ENCODE results near the gene SHISA9. TPM values are rescaled to one million over a fixed set of nuclear protein-coding genes. Genes with fewer than 3 reads are reported as not detected.

SHISA9 gene
- total RNA-seq, 1 donor from 2014 or later, result 2.5 TPM

GRCh38 chr16:13032911-13033310 lies 131.5 kb downstream of the SHISA9 start:
- H3K27ac ChIP-seq, result no peak overlapping the region
- no peak overlapping the region for H3K9ac ChIP-seq

GRCh38 chr16:13036600-13036999 lies 135.2 kb downstream of the SHISA9 start:
- Histone ChIP-seq H2AFZ (replicated peaks) (no peak overlapping the region), H3K4me1 (peaks cover 11% of the 10 kb centered on the region), H4K20me1 (ENCODE audit: low read depth) (peaks cover 7% of the 10 kb centered on the region), H3K4me2 (no peak overlapping the region), H3K27me3 (no peaks in the 10 kb centered on the region), H3K9ac (no peak overlapping the region), H3K4me3 (no peak overlapping the region), H3K9me3 (ENCODE audit: low read depth) (no peaks in the 10 kb centered on the region), H3F3A (ENCODE audit: low read depth) (peaks cover 13% of the 10 kb centered on the region), H3K27ac (no peak overlapping the region), H3K36me3 (no peaks in the 10 kb centered on the region), H3K79me2 (ENCODE audit: low read depth) (no peaks in the 10 kb centered on the region)
- TF ChIP-seq EZH2 (IDR thresholded peaks at IDR 0.05) (no peak), EZH2phosphoT487 (IDR thresholded peaks at IDR 0.05) (no peak)
- TF ChIP-seq, protein P1, sequence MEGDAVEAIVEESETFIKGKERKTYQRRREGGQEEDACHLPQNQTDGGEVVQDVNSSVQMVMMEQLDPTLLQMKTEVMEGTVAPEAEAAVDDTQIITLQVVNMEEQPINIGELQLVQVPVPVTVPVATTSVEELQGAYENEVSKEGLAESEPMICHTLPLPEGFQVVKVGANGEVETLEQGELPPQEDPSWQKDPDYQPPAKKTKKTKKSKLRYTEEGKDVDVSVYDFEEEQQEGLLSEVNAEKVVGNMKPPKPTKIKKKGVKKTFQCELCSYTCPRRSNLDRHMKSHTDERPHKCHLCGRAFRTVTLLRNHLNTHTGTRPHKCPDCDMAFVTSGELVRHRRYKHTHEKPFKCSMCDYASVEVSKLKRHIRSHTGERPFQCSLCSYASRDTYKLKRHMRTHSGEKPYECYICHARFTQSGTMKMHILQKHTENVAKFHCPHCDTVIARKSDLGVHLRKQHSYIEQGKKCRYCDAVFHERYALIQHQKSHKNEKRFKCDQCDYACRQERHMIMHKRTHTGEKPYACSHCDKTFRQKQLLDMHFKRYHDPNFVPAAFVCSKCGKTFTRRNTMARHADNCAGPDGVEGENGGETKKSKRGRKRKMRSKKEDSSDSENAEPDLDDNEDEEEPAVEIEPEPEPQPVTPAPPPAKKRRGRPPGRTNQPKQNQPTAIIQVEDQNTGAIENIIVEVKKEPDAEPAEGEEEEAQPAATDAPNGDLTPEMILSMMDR (IDR thresholded peaks at IDR 0.05), result no peak
- H3K9me3 Mint-ChIP-seq, result no peaks in the 10 kb centered on the region
- H3K27me3 Mint-ChIP-seq (ENCODE audit: insufficient read depth, low read depth), result peaks cover 2% of the 10 kb centered on the region
- H3K27ac Mint-ChIP-seq, result no peak overlapping the region
- H3K36me3 Mint-ChIP-seq, result no peaks in the 10 kb centered on the region
- H3K4me1 Mint-ChIP-seq, result peaks cover 6% of the 10 kb centered on the region
- DNase-seq (ENCODE audit: low spot score), result peak; percentile 90
- H3K4me3 Mint-ChIP-seq, result no peak overlapping the region

More at GRCh38 chr16:13032911-13033310, 131.5 kb downstream of the SHISA9 start:
- H3K4me1 ChIP-seq, result no peaks in the 10 kb centered on the region
- no peaks in the 10 kb centered on the region for H3K27me3 ChIP-seq
- Mint-ChIP-seq H3K4me3 (no peak overlapping the region), H3K36me3 (no peaks in the 10 kb centered on the region), H3K27ac (no peak overlapping the region), H3K4me1 (no peaks in the 10 kb centered on the region), H3K9me3 (peaks cover under 1% of the 10 kb centered on the region), H3K27me3 (ENCODE audit: insufficient read depth, low read depth) (peaks cover 2% of the 10 kb centered on the region)
- no peaks in the 10 kb centered on the region for H3K9me3 ChIP-seq (ENCODE audit: low read depth)
- no peak for DNase-seq (ENCODE audit: low spot score)
- no peaks in the 10 kb centered on the region for H3F3A ChIP-seq (ENCODE audit: low read depth)
- no peak overlapping the region for H3K4me3 ChIP-seq
- H3K79me2 ChIP-seq (ENCODE audit: low read depth), result no peaks in the 10 kb centered on the region
- TF ChIP-seq EZH2phosphoT487 (IDR thresholded peaks at IDR 0.05), result no peak
- TF ChIP-seq EZH2 (IDR thresholded peaks at IDR 0.05), result no peak
- TF ChIP-seq, protein P1 (IDR thresholded peaks at IDR 0.05), result no peak
- H3K36me3 ChIP-seq, result no peaks in the 10 kb centered on the region
- H3K4me2 ChIP-seq, result no peak overlapping the region
- H2AFZ ChIP-seq (replicated peaks), result no peak overlapping the region
- H4K20me1 ChIP-seq (ENCODE audit: low read depth), result peaks cover 7% of the 10 kb centered on the region

- H3F3A ChIP-seq (ENCODE audit: low read depth), result peaks cover 21% of the 10 kb centered on the region
- H3K27me3 ChIP-seq, result no peaks in the 10 kb centered on the region
- H3K9ac ChIP-seq, result no peak overlapping the region
- H3K4me1 ChIP-seq, result peaks cover 21% of the 10 kb centered on the region
- TF ChIP-seq, protein P1 (IDR thresholded peaks at IDR 0.05), result no peak
- no peak for TF ChIP-seq EZH2 (IDR thresholded peaks at IDR 0.05)
- TF ChIP-seq EZH2phosphoT487 (IDR thresholded peaks at IDR 0.05), result no peak
- no peak overlapping the region for H3K4me2 ChIP-seq
- no peaks in the 10 kb centered on the region for H3K9me3 ChIP-seq (ENCODE audit: low read depth)
- H3K79me2 ChIP-seq (ENCODE audit: low read depth), result no peaks in the 10 kb centered on the region
- no peak overlapping the region for H3K27ac Mint-ChIP-seq
- no peak for DNase-seq (ENCODE audit: low spot score)
- no peak overlapping the region for H3K4me3 ChIP-seq
- H3K27me3 Mint-ChIP-seq (ENCODE audit: insufficient read depth, low read depth), result no peaks in the 10 kb centered on the region
- H3K4me3 Mint-ChIP-seq, result no peak overlapping the region
- peaks cover 11% of the 10 kb centered on the region for H3K4me1 Mint-ChIP-seq
- H3K27ac ChIP-seq, result no peak overlapping the region
- no peaks in the 10 kb centered on the region for H3K9me3 Mint-ChIP-seq
- H4K20me1 ChIP-seq (ENCODE audit: low read depth), result peaks cover 7% of the 10 kb centered on the region
- H2AFZ ChIP-seq (replicated peaks), result no peak overlapping the region
- H3K36me3 Mint-ChIP-seq, result no peaks in the 10 kb centered on the region
- no peaks in the 10 kb centered on the region for H3K36me3 ChIP-seq
These were observed 137.2 kb downstream of the SHISA9 start for GRCh38 chr16:13038591-13038990.

Measured in neural progenitor cell (in vitro differentiated cells).